ENCODE results near the gene CHD6. TPM values are rescaled to one million over a fixed set of nuclear protein-coding genes. Genes with fewer than 3 reads are reported as not detected.

CHD6 gene
- total and polyA plus RNA-seq, 2 of the 13 experiments (the other 11 are each of a cell fraction or from before 2014, with no cell fraction given) = 14.4 to 52.0 TPM

GRCh38 chr20:41395667-41396664, 222.2 kb downstream of the CHD6 start (continued):
- no peak for TF ChIP-seq ZHX2 (IDR thresholded peaks at IDR 0.05; ENCODE audit: low read depth)
- TF ChIP-seq ZHX2 (CRISPR knock-in tag; IDR thresholded peaks at IDR 0.05; ENCODE audit: borderline replicate concordance) = no peak
- no peak for TF ChIP-seq ARID2 (CRISPR knock-in tag; IDR thresholded peaks at IDR 0.05; ENCODE audit: borderline replicate concordance)
- TF ChIP-seq SMAD9 (CRISPR knock-in tag; IDR thresholded peaks at IDR 0.05) = no peak
- no peak for TF ChIP-seq TARDBP (CRISPR knock-in tag; IDR thresholded peaks at IDR 0.05)
- no peak; the same call in 1 of the 2 replicates for TF ChIP-seq HBP1 (CRISPR knock-in tag; IDR thresholded peaks at IDR 0.05; ENCODE audit: low read depth)
- no peak for TF ChIP-seq ZNF720 (CRISPR knock-in tag; IDR thresholded peaks at IDR 0.05)
- TF ChIP-seq ZNF547 (CRISPR knock-in tag; IDR thresholded peaks at IDR 0.05) = no peak
- TF ChIP-seq GMEB2 (CRISPR knock-in tag; IDR thresholded peaks at IDR 0.05; ENCODE audit: low read depth) = no peak
- TF ChIP-seq PRPF4 (IDR thresholded peaks at IDR 0.05; ENCODE audit: low read depth, low read length, poor library complexity, severe bottlenecking) = no peak
- TF ChIP-seq ZSCAN29 (CRISPR knock-in tag; conservative IDR thresholded peaks at IDR 0.05) = no peak
- no peak for TF ChIP-seq RBM22 (optimal IDR thresholded peaks at IDR 0.05; ENCODE audit: low read length)
- no peak for TF ChIP-seq JARID2 (CRISPR knock-in tag; IDR thresholded peaks at IDR 0.05; ENCODE audit: insufficient replicate concordance)
- peak; percentile 93 for TF ChIP-seq ARHGAP35 (CRISPR knock-in tag; IDR thresholded peaks at IDR 0.05; ENCODE audit: borderline replicate concordance)
- TF ChIP-seq YEATS4 (CRISPR knock-in tag; IDR thresholded peaks at IDR 0.05; ENCODE audit: borderline replicate concordance) = peak; percentile 82
- TF ChIP-seq ATAD3A (CRISPR knock-in tag; IDR thresholded peaks at IDR 0.05) = no peak
- TF ChIP-seq ZBTB3 (CRISPR knock-in tag; IDR thresholded peaks at IDR 0.05; ENCODE audit: borderline replicate concordance, low read depth) = no peak
- TF ChIP-seq ZSCAN30 (CRISPR knock-in tag; IDR thresholded peaks at IDR 0.05) = no peak
- TF ChIP-seq ZNF580 (CRISPR knock-in tag; IDR thresholded peaks at IDR 0.05; ENCODE audit: borderline replicate concordance, low read depth) = no peak
- TF ChIP-seq HDAC2 (CRISPR knock-in tag; IDR thresholded peaks at IDR 0.05) = peak; percentile 32; the same call in 1 of the 2 replicates

Measured in HepG2 (cell line).